ENCODE data around the gene CUL9.

GRCh38 chr6:43183441-43183840 is 1.4 kb downstream of the CUL9 start:
- TF ChIP-seq CTCF (IDR thresholded peaks at IDR 0.05; ENCODE audit: low read length) (no peak), EZH2 (optimal IDR thresholded peaks at IDR 0.05; ENCODE audit: low read depth, low read length) (no peak), EZH2phosphoT487 (IDR thresholded peaks at IDR 0.05; ENCODE audit: low read length) (no peak)
